NCI-H1105 (cell line): ENCODE results near the gene EFR3B.
"Not testable (repeated sequence)": the region's sequence is repeated elsewhere in the genome, so short reads cannot be mapped to it uniquely, and the experiment has no call there.

Experiments used
- DNase-seq: peaks from one replicate; lab custom pipeline; 2025; lab: John Stamatoyannopoulos, UW

The EFR3B gene

GRCh38 chr2:25105336-25106085 is 63.6 kb downstream of the EFR3B start:
- no peak for DNase-seq

- no peak for DNase-seq
Observed at GRCh38 chr2:25109822-25110221, 67.9 kb downstream of the EFR3B start.

DNA sequence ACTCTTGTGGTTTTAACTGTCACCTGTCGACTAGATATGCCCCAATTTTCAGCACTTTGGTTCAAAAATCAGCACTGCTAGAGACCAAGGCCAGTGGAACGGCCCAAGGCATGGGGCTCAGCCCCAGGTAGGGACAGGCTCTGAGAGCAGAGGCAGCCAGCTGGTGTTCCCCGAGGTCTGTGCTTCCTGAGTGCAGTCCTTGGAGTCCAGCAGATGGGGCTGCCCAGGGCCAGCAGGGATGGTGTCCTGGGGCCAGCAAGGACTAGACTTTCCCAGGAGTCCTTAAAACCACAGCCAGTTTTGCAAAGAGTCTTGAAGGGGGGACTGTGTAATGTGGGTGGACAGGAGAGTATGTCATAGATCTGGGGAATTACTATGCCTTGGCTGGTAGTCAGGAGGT is 70.2 kb downstream of the EFR3B start:
- no peak for DNase-seq

DNA sequence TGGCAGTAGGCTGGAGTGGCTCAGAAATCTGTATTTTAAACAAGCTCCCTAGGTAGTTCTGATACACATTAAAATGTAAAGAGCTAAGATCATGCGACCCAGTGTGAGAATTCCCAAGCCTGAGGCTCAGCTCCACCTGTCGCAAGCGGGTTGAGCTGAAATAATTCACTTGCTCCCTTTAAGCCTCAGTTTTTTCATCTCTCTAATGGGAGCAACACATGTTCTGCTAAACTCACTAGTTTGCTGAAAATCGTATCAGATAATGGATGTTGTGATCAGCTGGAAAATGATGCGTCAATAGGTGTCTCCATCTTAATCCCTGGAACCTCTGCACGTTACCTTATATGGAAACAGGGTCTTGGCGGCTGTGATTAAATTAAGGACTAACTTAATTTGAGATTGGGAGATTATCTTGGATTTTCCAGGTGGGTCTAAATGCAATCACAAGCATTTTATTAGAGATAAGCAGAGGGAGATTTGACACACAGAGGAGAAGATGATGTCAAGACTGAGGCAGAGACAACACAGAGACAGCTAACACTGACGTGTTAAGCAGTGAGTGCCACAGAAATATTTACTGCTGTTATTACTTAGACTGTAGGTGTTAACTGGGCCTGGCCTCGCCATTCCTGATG is 73.5 kb downstream of the EFR3B start:
- DNase-seq, result no peak

- DNase-seq, result no peak
Observed at GRCh38 chr2:25115902-25116301, 74.0 kb downstream of the EFR3B start.

DNA sequence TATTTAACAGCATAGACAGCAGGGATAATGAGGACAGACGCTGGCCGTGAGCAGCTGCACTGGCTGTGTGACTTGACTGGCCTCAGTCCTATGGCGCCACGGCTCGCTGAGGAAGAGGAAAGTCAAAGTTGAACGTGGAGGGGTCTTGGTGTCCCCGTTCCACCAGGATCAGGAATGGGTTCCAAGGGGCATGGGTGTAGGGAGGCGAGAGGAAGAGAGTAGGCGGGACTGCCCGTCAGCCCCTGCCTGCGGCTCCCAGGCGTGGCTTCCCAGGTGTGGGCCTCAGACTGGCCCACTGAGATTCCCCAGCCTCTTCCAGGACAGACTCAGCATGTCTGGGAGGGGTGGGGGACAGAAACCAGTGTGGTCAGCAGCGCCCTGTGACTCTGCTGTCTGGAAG is 75.1 kb downstream of the EFR3B start:
- no peak for DNase-seq

DNA sequence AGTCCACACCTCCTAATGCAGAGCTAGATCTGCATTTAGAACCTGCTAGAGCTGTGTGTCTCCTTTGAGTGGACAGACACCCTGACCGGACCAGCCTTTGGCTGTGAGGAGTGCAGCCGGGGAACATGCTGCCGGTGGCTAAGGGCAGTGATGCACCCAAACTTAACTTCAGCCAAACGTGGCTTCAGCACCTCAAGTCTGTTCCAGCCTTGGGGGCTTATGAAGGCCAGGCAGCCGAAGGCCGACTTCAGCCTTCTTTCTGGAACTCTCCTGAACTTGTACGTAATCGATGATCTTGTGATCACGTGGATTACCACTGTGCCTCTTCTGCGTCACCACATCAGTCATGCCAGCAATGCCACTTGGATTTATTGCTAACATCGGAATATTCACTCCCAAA is 77.4 kb downstream of the EFR3B start:
- no peak for DNase-seq

GRCh38 chr2:25122367-25122766 is 80.5 kb downstream of the EFR3B start:
- DNase-seq, result no peak

GRCh38 chr2:25123682-25124081 is 81.8 kb downstream of the EFR3B start:
- no peak for DNase-seq

DNA sequence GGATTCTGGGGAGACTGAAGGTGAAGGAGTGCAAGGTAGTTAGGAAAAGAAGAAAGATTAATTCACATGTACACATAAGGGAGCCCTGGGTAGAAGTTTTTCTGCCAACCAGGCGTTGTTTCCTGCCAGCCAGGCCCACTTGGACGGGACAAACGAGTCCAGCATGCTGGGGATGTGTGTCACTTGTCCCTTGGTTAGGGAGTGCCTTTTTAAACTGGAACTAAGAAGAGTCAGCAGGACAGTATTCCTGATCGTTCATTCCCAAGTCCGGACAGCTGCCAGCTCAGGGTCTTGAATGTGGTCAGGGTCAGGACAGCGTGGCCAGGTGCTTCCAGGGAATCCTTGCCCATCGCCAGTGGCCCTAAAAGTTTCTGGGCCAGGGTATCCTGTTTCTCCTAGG is 83.3 kb downstream of the EFR3B start:
- no peak for DNase-seq

DNA sequence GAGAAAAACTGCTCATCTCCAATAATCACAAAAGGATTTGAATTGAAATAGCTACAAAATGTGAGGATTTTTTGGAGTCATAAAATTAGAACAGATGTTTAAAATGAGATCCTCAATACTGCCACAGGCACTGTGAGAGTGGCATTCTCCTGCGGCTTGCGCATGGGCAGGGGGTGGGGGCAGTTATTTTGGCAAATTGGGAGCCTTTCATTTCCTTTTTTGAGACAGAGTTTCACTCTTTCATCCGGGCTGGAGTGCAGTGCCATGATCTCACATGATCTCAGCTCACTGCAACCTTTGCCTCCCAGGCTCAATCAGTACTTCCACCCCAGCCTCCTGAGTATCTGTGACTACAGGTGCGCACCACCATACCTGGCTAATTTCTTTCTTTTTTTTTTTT is 84.1 kb downstream of the EFR3B start:
- no peak for DNase-seq

GRCh38 chr2:25127071-25127470 is 85.2 kb downstream of the EFR3B start:
- not testable (repeated sequence) for DNase-seq

GRCh38 chr2:25127646-25128045 is 85.8 kb downstream of the EFR3B start:
- no peak for DNase-seq

- DNase-seq, result no peak
Observed at GRCh38 chr2:25129901-25130520, 88.1 kb downstream of the EFR3B start.

GRCh38 chr2:25131253-25131566 is 89.3 kb downstream of the EFR3B start:
- no peak for DNase-seq

DNA sequence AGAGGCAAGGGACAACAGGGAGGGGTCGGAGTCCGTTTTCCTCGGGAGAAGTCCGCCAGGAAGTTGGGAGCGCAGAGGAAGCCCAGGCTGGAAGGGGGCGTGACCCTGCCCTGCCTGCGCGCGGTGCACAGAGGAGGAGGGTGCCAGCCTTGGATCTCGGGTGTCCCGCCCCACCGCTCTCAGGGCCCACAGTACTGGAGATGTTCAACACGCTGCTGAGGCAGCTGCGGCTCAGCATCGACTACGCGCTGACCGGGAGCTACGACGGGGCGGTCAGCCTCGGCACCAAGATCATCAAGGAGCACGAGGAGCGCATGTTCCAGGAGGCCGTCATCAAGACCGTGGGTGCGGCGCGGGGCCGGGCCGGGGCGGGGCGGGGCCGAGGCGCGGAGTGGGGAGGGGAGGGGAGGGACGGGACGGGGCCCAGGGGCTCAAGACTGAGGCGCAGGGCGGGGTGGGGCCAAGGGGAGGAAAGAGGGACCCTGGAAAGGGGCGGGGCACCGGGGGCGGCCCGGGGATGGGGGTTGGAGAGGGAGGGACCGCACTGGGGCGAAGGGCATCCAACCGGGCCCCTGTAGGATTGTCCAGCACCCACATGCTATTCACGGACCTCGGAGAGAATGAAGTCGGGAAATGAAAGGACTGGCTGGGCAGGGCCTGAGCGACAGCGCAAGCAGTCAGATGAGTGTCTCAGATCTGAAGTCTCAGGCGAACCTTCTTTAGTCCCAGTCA is 89.9 kb downstream of the EFR3B start:
- no peak for DNase-seq

- no peak for DNase-seq
Observed at GRCh38 chr2:25132299-25132635, 90.4 kb downstream of the EFR3B start.

DNA sequence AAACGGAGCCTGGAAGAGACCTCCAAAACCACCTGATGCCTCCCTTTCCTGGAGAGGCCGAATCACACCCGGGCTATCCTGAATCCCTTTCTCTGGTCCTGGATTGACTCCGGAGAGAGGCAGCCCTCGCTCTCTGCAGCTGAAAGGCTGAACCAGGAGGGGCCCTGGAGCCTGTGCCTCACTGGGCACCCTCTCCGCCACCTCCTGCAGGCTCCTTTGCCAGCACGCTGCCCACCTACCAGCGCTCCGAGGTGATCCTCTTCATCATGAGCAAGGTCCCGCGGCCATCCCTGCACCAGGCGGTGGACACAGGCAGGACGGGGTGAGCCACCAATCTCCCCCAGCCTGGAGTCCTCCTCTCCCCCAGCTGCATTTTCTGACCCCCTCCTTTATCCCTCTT is 90.8 kb downstream of the EFR3B start:
- no peak for DNase-seq

GRCh38 chr2:25140535-25140934 is 98.7 kb downstream of the EFR3B start:
- DNase-seq, result not testable (repeated sequence)

GRCh38 chr2:25141120-25141519 is 99.2 kb downstream of the EFR3B start:
- no peak for DNase-seq

- DNase-seq, result no peak
Observed at GRCh38 chr2:25145803-25146202, 103.9 kb downstream of the EFR3B start.

DNA sequence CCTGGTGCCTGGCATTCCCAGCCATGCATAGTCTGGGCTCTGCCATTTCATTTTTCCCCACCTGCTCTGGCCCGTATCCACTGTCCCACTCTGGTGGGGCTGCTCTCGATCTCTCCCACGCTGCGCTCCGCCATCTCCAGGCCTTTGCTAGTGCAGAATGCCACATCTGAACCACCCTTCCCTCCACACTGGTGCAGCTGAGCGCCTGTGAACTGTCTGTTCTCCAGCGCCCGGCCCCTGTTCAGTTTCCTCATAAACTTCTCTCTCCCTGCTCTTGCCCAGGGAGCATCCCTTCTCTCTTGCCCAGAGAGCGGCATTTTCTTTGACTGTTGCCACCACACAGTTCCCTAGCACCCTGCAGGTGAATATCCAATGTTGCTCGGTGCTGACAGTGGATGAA is 105.0 kb downstream of the EFR3B start:
- no peak for DNase-seq

- no peak for DNase-seq
Observed at GRCh38 chr2:25149646-25150045, 107.8 kb downstream of the EFR3B start.
